ENCODE measurements around the gene CPT1C. TPM values are rescaled to one million over a fixed set of nuclear protein-coding genes. Genes with fewer than 3 reads are reported as not detected.

Gene CPT1C
- polyA plus RNA-seq, 3 donors = 1.8 to 12.1 (median 3.2) TPM

DNA sequence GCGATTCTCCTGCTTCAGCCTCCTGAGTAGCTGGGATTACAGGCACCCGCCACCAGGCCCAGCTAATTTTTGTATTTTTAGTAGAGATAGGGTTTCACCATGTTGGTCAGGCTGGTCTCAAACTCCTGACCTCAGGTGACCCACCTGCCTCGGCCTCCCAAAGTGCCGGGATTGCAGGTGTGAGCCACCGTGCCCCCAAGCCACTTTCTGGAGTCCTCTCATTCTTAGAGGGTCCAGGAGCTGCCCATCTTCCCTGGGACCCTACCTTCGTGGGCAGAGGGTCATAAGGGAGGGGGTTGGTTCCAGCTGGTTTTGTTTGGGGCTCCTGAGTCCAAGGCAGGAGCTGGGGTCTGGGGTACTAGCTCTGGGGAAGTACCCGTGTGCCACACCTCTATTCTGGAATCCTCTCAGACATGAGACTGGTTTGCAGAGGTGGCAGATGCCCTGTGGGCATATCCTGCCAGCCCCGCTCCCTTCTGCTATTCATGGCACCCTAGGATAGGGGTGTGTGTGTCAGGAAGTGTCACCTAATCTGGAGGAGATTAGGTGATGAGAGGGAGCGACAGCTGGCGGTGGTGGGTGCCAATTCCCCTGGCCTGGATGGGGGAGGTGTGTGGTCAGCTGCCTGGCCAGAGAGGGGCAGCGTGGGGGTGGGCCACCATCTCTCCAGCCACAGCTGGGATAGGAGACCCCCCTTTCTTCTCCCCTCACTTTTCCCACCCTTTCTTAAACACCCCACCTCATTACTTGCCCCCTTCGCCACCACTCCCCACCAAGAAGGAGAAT, 11.7 kb upstream of the CPT1C start:
- no peak overlapping the region for H3K27ac ChIP-seq (ENCODE audit: low read depth, low read length)
- 49 to 66% (median 66%) methylated on average over 11 to 12 of the region's 12 CpGs for WGBS, 3 donors

DNA sequence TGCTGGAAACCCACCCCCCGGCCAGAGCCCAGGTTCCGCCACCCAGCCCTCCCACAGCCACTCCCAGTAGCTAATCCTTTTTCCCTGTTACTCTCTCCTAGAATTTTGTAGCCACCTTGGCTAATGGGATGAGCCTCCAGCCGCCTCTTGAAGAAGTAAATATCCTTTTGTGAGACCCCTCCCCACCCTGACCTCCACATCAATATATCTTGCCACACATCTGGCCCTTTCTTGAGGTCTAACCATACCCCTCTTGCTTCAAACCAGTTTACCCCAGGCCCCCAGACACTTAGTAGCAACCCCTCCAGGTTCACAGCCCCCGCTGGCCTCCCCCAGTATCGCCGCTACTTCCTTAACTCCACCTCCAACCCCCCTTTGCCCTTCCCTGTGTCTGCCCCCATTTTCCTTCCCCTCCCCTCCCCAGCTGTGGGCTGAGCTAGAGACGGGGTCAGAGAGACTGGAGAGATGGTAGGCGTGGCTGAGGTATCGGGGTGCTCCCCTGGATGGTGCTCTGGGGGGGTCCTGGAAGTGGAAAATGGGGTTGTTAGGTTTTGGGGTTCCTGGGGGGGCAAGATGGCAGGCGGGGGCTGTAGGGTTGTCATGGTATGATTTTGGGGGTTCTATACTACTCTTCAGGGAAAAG, 11.0 kb upstream of the CPT1C start:
- no peak overlapping the region for H3K27ac ChIP-seq (ENCODE audit: low read depth, low read length)
- 57 to 59% (median 59%) methylated on average over 10 of the region's 10 CpGs for WGBS, 3 donors

DNA sequence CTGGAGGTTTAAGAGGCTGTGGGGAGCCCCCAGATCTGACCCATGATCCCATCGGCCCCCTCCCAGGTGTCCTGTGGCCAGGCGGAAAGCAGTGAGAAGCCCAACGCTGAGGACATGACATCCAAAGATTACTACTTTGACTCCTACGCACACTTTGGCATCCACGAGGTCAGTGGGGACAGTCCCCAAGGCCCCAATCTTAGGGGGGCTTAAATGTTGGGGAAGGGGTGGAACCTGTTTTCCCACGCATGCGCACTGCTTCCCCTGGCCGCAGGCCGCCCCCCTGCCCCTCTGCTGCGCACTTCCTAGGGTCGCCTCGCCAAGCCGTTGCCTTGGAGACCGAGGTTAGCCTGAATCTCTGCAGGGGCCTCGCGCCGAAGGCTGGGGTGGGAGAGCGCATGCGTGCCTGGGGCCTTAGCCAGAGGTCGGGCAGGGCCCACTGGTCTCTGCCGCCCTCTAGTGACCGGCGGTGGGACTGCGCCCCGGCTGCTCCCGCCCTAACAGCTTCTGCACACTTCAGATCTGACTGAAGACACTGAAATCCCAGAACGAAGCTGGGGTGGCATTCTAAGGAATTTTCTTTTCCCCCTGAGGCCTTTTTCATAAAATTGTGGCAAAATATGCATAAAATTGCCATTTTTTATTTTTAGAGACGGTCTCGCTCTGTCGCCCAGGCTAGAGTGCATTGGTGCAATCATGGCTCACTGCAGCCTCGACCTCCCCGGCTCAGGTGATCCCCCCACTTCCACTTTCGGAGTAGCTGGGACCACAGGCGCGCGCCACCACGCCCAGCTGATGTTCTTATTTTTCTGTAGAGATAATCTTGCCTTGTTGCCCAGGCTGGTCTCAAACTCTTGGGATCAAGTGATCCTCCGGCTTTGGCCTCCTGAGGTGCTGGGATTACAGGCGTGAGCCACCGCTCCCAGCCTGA, 10.2 kb upstream of the CPT1C start:
- WGBS, 3 donors = 29 to 34% (median 32%) methylated on average over 40 of the region's 40 CpGs
- no peak overlapping the region for H3K27ac ChIP-seq (ENCODE audit: low read depth, low read length)

DNA sequence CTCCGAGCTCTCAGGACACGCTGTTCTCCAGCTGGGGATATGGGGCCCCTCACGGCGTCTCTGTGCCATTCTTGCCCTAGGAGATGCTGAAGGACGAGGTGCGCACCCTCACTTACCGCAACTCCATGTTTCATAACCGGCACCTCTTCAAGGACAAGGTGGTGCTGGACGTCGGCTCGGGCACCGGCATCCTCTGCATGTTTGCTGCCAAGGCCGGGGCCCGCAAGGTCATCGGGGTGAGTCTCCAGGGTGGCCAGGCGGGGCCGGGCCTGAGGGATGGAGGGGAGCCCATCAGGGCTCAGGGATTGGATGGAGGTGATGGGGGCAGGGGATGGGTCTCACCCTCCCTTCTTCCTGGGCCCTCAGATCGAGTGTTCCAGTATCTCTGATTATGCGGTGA, 9.1 kb upstream of the CPT1C start:
- no peak overlapping the region for H3K27ac ChIP-seq (ENCODE audit: low read depth, low read length)
- 78 to 90% (median 88%) methylated on average over 19 of the region's 19 CpGs for WGBS, 3 donors

DNA sequence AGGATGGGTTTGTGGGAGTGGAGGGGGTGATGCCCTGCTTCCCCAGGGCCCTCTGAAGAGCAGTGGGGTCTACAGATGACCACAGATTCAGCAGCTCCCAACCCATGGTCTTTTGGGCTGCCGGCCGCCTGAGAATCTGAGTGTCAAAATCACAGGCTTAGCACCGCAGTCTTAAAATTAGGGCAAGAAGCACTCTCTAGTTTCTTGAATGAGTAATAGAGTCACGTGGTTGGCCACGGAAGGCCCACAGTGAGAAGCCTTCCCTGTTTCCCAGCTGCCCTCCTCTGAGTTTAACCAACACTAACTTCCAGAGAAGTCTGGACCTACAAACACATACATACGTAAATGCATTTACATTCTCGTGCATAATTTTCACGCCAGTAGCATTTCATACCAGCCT, 8.6 kb upstream of the CPT1C start:
- H3K27ac ChIP-seq (ENCODE audit: low read depth, low read length) = no peak overlapping the region
- 80 to 92% (median 91%) methylated on average over 8 of the region's 8 CpGs for WGBS, 3 donors

DNA sequence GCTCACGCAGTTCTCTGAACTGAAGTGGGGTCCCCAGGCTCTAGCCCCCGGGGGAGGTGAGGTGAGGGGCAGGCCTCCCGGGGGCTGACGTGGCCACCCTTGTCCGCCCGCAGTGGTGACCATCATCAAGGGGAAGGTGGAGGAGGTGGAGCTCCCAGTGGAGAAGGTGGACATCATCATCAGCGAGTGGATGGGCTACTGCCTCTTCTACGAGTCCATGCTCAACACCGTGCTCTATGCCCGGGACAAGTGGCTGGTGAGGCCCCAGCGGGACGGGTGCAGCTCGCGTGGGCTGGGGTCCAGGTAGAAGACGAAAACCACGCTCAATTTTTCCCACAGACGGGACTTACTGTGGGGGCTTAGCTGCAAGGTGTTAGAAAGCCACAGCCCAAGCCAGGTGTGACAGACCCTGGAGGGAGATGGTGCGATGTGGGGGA, 7.1 kb upstream of the CPT1C start:
- H3K27ac ChIP-seq (ENCODE audit: low read depth, low read length) = no peak overlapping the region
- WGBS, 3 donors = 91 to 95% (median 92%) methylated on average over 18 of the region's 18 CpGs

DNA sequence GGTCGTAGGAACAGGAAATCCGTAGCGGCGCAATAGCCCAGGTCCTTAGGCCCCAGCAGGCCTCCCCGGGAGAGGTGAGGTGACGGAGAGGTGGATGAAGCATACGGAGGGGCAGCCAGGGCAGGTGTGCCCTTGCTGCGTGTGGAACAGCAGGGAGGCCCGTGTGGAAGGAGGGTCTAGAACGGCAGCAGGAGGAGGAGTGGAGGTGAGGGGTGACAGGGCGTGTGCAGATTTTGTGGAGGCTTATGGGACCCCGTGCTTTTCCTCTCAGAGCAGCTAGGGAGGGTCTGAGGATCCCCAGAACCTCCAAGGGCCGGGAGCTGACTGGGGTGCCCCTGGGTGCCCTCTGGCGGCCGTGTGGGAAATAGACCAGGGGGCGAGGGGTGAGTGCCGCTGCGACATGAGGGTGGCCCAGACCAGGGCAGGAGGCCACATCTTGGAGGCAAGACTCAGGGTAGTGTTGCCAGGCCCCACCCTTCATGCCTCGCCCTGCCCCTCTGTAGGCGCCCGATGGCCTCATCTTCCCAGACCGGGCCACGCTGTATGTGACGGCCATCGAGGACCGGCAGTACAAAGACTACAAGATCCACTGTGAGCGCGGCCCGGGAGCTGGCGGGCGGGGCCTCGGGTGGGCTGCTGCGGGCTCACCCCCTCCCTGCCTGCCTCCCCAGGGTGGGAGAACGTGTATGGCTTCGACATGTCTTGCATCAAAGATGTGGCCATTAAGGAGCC, 6.5 kb upstream of the CPT1C start:
- no peak overlapping the region for H3K27ac ChIP-seq (ENCODE audit: low read depth, low read length)
- 81 to 88% (median 85%) methylated on average over 32 to 35 of the region's 35 CpGs for WGBS, 3 donors

DNA sequence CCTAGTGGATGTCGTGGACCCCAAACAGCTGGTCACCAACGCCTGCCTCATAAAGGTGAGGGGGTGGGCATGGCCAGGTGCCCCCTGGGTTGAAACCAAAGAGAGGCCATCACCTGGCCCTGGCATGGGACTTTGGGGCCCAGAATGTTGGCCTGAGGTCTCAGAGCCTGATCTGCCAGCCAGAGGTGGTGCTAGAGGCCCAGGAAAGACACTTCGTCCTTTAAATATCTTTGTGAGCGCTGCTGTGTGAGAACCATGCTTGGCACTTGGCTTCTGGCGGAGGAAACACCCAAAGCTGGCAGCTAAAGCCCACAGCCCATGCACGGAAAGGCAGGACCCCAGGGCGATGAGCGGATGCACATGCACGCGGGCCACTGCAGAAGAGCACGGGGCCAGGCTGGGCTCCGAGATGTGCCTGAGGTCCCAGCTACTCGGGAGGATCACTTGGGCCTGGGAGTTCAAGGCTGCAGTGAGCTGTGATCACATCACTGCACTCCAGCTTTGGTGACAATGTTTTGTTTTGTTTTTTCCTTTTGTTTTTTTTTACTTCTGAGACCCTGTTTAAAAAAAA, 5.8 kb upstream of the CPT1C start:
- no peak overlapping the region for H3K27ac ChIP-seq (ENCODE audit: low read depth, low read length)
- WGBS, 3 donors = 80 to 86% (median 85%) methylated on average over 13 of the region's 13 CpGs

DNA sequence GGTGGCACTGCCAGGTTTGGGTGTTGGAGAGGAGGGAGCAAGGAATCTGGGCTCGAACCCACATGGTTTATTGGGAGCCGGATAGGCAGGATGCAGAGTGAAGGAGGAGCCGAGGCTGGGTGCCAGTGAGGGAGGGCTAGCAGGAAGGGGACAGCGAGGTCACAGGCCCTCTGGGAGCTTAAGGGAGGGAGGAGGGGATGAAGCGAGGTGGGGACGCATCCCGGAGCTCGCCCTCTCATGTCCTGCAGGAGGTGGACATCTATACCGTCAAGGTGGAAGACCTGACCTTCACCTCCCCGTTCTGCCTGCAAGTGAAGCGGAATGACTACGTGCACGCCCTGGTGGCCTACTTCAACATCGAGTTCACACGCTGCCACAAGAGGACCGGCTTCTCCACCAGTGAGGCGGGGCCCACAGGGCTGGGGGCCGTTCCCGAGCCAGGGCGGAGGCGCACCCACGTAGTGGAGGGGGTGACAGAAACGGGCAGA, 5.0 kb upstream of the CPT1C start:
- 57 to 68% (median 66%) methylated on average over 21 to 23 of the region's 23 CpGs for WGBS, 3 donors

DNA sequence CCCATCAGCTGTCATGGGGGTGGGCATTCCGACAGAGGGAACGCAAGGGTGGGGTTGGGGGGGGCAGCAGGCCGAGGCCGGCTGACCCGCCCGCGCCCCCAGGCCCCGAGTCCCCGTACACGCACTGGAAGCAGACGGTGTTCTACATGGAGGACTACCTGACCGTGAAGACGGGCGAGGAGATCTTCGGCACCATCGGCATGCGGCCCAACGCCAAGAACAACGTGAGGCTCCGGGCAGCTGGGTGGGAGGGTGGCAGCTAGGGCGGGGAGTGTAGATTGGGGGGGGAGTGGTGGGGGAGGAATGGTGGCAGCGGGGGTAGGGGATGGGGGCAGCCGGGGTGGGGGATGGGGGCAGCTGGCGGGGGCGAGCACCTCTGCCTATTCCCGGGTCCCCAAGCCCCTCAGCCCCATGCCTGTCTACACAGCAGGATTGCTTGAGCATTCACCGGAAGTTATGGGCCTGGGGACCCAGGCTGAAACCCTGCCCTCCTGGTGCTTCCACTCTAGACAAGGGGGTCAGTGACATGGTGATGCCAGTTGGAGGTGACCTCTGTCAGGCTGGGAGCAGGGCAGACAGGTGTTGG, 4.3 kb upstream of the CPT1C start:
- WGBS, 3 donors = 75 to 89% (median 86%) methylated on average over 26 to 27 of the region's 27 CpGs

More for the DNA sequence above, 5.0 kb upstream of the CPT1C start:
- H3K27ac ChIP-seq (ENCODE audit: low read depth, low read length) = no peak overlapping the region

DNA sequence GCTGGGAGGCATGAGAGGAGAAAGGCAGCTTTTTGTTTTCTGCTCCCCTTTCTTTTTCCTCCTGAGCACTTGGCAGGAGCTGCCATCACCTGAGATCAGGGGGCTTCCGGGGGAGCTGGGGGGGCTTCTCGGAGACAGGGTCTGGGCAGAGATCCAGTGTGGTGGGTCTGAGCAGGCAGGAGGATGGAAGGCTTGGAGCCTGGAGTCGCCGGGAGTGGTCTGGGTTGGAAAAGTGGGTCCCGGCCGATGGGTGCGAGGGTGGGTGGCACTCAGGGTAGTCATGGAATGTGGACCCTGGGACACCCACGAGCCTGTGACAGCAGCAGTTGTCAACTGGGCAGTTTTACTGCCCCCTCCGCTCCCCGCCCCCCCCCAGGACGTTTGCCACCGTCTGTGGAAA, 3.8 kb upstream of the CPT1C start:
- no peak overlapping the region for H3K27ac ChIP-seq (ENCODE audit: low read depth, low read length)

More for the DNA sequence above, 4.3 kb upstream of the CPT1C start:
- no peak overlapping the region for H3K27ac ChIP-seq (ENCODE audit: low read depth, low read length)

DNA sequence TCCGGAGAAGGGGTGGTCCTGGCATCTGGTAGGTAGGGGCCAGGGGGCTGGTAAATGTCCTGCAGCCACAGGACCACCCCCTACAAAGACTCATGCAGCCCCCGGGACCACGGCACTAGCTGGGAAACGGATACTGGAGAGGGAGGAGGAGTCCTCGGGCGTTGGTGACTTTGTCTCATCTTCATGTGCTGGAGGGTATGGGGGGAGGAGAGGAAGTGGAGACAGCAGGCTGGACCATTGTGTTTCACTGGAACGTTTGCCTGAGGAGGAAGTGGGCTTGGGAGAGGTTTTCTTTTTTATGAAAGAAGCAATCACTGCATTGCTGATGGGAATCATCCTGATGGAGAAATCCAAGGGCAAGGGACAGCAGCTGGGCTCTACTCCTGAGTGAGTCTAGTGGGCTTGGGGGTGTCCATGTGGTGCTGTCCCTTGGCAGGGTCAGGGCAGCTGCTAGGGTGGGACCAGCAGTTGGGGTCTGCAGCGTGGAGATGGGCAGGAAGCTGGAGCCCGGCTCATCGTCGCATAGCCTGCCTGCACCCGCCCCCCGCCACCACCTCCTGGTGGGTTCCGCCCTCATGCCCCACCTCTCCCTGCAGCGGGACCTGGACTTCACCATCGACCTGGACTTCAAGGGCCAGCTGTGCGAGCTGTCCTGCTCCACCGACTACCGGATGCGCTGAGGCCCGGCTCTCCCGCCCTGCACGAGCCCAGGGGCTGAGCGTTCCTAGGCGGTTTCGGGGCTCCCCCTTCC, 3.2 kb upstream of the CPT1C start:
- no peak overlapping the region for H3K27ac ChIP-seq (ENCODE audit: low read depth, low read length)
- 53 to 74% (median 57%) methylated on average over 18 to 26 of the region's 26 CpGs for WGBS, 3 donors

More for the DNA sequence above, 3.8 kb upstream of the CPT1C start:
- 53 to 69% (median 55%) methylated on average over 11 to 12 of the region's 12 CpGs for WGBS, 3 donors

DNA sequence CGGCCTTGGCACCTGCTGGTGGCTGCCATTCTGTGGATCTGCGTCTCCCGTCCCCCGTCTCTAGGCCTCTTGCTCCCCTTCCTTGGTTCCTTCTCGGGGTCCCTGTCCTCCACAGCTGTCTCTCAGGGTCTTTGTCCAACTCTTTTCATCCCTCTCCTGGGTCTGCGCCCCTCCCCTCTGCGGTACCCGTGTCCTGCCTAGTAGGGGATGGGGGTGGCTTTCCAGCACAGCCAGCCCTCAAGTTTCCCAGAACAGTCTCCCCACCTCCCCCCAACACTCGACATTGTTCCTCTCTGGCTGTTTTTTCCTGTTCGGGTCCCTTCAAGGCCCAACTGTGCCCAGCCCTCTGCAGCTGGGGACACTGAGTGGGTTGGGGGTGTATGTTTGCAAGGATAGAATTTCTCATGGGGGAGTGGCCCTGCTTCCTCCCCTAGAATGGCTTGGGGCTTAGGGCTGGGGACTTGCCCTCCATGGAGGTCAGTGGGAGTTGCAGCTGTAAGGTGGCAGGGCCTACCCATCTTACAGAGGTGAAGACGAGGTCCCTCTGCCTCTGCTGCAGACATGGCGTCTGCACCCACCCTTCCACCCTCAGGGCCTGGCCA, 2.3 kb upstream of the CPT1C start:
- WGBS, 3 donors = 61 to 81% (median 69%) methylated on average over 12 of the region's 12 CpGs
- H3K27ac ChIP-seq (ENCODE audit: low read depth, low read length) = no peak overlapping the region

DNA sequence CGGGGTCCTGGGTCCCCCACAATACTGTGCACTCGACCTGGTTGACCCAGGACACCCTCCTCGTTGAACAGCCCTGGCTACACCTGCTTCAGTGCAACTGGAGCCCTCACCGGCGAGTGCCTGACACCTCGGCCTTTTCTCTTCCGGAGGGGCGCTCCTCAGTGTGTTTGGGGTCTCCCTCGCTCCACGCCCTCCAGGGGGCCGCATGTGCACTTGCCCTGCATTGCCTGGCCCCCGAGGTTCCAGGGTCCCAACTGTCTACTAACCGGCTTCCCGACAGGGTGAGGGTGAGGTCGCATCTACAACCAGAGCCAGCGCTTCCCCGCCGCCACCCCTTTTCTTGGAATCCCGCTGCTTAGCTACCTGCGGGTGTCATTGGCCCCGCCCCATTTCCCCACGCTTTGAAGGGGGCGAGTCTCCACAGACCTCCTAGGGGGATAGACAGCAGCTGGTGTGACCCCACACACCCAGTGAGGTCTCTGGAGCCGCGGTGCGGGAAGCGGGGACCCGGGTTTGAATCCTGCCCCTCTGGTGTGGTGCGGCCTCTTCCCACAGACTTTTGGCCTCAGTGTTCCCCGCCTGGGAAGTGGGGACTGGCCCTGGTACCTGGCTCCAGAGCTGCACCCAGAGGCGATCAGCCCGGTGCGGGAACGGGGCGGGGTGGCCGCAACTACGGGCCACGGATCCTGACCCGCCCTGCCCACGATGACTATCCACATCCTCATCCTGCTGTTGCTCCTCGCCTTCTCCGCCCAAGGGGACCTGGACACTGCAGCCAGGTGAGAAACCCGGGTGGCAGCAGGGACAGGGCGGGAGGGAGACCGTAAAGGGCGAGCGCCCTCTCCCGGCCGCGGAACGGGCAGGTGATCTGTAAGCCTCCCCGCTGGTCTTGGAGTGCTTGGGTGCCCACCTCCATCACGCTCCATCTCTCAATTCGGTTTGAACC, 1.5 kb upstream of the CPT1C start, which contains the start of gene ADM5:
TSS of gene ADM5 (plus strand) at position 462 of the 946 bp plus-strand sequence. CDS start at position 706, 244 bp downstream.
- H3K27ac ChIP-seq (ENCODE audit: low read depth, low read length) = no peak within 1 kb of the TSS
- WGBS, 3 donors = 26 to 33% (median 33%) methylated on average over 50 to 54 of the region's 54 CpGs

DNA sequence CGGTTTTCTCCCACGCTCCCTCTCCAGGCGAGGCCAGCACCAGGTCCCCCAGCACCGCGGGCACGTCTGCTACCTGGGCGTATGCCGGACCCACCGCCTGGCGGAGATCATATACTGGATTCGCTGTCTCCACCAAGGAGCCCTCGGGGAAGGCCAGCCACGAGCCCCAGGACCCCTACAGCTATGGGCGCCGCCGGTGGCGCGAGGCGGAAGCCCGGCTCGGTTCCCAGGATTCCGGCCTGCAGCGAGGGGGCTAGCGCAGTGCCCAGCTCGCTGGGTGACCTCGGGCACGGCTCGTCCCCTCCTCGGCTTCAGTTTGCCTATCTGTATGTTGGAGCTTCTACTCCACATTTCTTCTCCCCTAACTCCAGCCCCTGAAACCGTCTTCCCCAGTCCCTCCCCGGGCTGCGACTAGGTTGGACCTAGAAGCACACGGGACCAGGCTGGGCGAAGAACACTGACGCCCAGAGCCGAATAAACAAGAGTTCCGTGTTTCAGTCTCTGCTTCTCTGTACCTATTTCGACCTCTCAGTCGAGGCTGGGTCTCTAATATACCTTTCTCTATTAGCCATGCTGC, 749 bp upstream of the CPT1C start:
- WGBS, 3 donors = 8 to 16% (median 13%) methylated on average over 36 to 39 of the region's 39 CpGs
- no peak overlapping the region for H3K27ac ChIP-seq (ENCODE audit: low read depth, low read length)

Measured in adipose tissue (tissue), 3 donors.